Posterior vena cava (tissue), 2 donors: ENCODE measurements around the gene DCX. TPM values are rescaled to one million over a fixed set of nuclear protein-coding genes. Genes with fewer than 3 reads are reported as not detected.

Experiments used
- DNase-seq: peaks from one replicate; pipeline ENCODE4 v3.0.0-alpha.2; 2020; ENCODE audit warnings: low spot score
- intact Hi-C, 2 donors: fragments of 100-400 bp; cut with DNase I; formaldehyde crosslinking; loops; one replicate each; pipeline versions ENCODE4 v1.14.1 to v1.14.2; 2022 to 2023
- long read RNA-seq, 2 donors: library from polyadenylated mRNA; unstranded; transcript quantifications; one replicate each; pipeline ENCODE4 v2.0.0, GENCODE V29; 2020 to 2021
- total RNA-seq, 2 donors: library from RNA; stranded (reverse); fragmentation: NEBNext Ultra II Directional; extraction: Animal tissue kit (Norgen Biotek cat#: 25700); gene quantifications; one replicate each; pipeline ENCODE4 v1.2.1, GENCODE V29; 2021
- donor health status: DM: yes; HTN: yes; CAD: no.
- donor health status: DM: yes; HTN: yes; CAD: no.

DCX gene
- total RNA-seq, result under 1 TPM in 1 of 2 donors, not detected in 1; 0.10 TPM
- long read RNA-seq, donor 1, result 0 reads
- long read RNA-seq, donor 2, result 0 reads

- DNase-seq, result no peak
- intact Hi-C loops, result no loop called here
These were observed at the start of gene DCX for GRCh38 chrX:111411983-111412382. TSS of gene DCX (minus strand) at chrX:111412192. CDS start at chrX:111410398, 1,794 bp downstream.

DNA sequence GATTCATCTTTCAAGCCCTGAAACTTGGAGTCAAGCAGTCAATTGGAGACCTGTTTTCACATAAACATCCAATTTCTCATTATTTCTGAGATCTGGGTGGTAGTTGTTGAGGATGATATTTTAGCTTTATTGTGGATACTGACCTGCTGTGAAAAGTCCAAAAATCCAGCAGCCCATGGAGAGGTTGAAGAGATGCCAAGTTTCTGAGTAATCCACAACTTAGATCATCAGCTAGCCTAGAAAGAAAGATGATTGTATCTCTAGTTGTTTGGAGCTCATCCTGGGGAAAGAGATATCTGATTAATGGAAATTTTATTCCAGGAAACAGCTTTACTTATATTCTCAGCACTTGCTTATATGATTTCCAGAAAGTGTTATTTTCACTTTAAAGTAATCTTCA, 48.6 kb upstream of the DCX start:
- intact Hi-C loops, result no loop called here
- DNase-seq, result no peak

GRCh38 chrX:111447298-111447697, 35.3 kb upstream of the DCX start:
- no peak for DNase-seq
- intact Hi-C loops, result no loop called here

- DNase-seq, result no peak
- intact Hi-C loops, result no loop called here
These were observed 33.5 kb upstream of the DCX start for GRCh38 chrX:111445485-111445884.

DNA sequence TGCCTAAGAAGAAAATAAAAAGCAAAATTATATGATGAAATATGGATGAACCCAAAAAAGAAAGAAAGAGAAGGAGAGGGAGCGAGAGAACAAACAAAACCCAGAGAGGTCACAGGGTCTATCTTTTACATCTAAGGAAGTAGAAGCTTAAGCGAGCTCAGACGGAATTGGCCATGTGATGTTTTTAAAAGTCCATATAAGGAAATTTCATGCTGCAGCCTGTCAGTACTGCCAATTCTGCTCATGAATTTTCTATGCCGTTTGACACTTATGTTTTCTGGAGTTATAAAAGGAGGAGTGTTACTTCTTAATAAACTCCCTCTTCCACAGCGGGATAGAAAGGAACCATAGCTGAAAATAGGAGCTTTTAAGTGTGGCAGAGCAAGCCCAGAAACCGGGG, 32.9 kb upstream of the DCX start:
- intact Hi-C loops, result no loop called here
- no peak for DNase-seq

GRCh38 chrX:111443946-111444345, 32.0 kb upstream of the DCX start:
- no peak for DNase-seq
- intact Hi-C loops, result no loop called here

DNA sequence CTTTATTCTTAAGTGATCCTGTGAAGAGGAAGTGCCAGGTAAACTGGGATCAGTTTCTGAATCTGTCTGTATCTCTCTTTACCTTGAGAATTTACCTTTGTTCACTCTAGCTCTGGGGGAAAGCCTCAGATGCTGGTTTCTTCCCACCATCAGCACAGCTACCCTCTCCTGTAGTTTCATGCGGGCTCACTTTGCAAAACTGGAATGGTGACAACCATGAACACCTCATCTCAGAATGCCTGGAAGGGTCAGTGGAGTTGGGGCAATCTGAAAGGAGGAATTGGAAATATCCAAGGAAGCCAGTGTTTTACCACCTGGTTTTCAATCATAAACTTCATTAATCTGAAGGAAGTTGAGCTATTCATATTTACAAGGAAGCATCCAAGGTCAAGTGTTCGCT, 30.8 kb upstream of the DCX start:
- DNase-seq, result no peak

DNA sequence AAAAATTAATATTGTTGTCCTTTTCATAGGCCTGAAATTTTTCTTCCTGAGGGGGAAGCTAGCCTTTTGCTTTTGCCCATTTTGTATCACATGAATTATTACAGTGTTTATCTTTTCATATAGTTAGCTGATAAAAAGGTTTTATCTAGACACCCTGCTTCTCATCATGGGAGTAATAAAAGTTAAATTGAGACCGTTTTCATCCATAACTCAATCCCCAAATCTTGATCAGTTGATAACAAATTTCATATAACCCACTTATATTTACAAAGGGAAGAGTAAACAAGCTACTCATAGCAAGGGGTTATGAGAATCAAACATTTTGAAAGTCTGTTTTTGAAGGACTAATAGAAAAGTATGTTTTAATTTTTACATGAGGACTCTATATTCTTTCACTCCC, 23.5 kb upstream of the DCX start:
- intact Hi-C loops, result no loop called here
- no peak for DNase-seq

More for the DNA sequence above, 30.8 kb upstream of the DCX start:
- intact Hi-C loops, result no loop called here

DNA sequence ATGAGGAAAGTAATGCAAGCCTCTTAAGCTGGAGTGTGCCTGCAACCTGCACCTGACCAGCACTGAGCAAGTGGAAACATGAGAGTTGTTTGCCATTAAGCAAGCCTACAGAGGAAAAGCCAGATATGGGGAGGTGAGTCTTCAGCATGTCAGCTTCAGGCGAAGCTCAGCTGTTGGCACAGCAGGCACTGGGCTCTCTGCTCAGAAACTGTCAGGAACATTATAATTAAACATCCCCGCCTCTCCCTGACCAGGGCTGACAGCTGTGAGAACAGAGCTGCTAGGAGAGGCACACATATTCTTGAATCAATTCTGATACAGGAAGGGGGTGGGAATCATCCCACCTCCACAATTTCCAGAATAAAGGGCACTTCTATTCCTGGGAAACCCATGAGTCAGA, 19.0 kb upstream of the DCX start:
- no peak for DNase-seq
- intact Hi-C loops, result no loop called here

DNA sequence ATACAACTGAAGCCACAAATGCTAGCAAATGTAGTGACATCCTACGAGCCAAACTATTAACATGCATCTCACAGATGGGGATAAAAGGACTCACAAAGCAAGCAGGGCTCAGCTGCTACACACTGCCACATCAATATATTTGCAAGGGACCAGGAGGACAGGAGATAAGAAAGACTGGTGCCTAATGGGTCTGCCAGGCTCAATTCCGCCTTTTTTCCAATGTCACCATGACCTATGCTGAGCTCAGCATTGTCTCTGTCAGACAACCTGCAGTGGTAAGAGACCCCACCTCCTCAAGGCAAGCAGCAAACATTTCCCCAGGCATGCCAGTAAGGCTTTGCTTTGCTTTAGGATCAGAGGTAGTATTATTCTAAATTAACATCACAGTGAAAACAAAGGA, 435 bp downstream of the DCX start:
- DNase-seq, result no peak
- intact Hi-C loops, result no loop called here

DNA sequence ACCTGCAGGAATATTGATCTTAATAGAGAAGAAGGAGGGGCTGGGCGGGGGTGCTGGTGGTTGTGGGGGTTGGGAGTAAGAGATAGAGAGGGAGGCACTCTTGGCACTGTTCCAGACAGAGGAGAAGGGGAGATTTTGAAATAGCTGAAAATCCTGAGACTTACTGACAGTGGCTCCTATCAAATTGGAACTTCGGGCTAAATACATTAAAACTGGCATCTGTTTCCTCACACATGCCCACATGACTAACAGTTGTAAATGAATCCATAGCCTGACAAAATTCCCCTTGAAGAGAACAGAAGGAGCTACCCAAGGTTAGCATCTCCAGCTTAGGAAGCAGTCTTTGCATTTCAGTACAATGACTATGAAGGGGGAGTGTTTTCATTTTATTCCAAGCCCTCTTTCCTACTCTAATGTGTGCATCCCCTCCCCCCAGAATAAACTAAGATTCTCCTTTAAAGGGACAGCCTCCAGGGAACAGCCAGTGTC, 1.4 kb downstream of the DCX start:
- intact Hi-C loops, result no loop called here

DNA sequence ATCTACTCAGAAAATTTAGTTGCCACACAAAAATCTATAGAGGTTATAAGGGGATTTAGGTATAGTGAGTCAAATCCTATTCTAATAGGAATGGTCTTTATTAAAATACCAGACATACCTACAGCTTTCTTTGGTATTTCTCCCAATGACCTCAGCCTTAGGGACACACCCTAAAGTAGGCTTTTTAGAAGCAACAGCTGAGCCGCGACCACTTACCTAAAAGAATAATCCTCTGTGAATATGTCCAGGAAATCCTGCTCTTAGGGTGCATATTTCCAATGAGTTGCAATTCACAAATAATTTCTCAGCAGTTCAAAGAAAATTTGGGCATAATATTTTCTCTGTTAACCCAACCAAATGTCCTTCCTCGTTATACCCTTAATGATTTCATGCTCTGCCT, 2.7 kb downstream of the DCX start:
- no peak for DNase-seq
- intact Hi-C loops, result no loop called here

More for the DNA sequence above, 1.4 kb downstream of the DCX start:
- no peak for DNase-seq

- intact Hi-C loops, result no loop called here
- no peak for DNase-seq
These were observed 4.0 kb downstream of the DCX start for GRCh38 chrX:111407948-111408347.

DNA sequence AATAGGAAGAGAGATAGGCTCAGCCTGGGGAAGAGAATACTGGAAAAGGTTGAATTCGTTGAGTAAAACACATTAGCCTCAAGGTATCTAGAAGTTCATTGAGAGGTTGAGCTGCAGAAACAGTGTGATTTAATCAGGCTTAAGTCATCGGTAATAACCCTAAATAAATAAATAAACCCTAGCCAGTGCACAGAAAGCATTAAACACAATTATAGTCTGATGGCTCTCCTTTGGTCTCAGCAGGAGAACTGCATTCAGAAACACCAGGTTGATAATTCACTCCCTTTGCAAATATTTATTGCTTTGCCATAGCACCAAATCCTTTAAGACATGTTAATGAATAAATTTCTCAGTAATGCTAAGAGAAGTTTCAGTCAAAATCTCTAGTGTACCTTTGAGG, 9.6 kb downstream of the DCX start:
- intact Hi-C loops, result no loop called here
- no peak for DNase-seq

DNA sequence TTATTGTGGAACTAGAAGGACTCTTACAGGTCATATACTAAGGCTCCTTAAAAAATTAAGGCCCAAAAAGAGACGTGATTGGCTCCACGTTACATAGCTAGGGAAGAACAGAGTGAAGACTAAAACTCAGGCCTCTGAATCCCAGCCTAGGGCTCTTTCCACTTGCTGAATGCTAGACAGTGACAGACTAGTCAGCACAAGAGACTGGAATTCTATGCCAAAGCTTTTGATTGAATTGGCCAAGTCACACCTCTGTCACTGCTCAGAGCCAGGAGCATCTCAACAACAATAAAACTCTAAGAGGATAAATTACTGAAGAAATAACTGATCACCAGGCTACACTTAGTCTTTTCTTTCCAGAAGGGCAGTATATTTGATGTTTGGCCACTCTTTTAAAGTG, 16.8 kb downstream of the DCX start:
- no peak for DNase-seq

GRCh38 chrX:111394569-111394968, 17.4 kb downstream of the DCX start:
- no peak for DNase-seq
- intact Hi-C loops, result no loop called here

More for the DNA sequence above, 16.8 kb downstream of the DCX start:
- intact Hi-C loops, result no loop called here

GRCh38 chrX:111387470-111388070, 24.4 kb downstream of the DCX start:
- intact Hi-C loops, result no loop called here
- no peak for DNase-seq

DNA sequence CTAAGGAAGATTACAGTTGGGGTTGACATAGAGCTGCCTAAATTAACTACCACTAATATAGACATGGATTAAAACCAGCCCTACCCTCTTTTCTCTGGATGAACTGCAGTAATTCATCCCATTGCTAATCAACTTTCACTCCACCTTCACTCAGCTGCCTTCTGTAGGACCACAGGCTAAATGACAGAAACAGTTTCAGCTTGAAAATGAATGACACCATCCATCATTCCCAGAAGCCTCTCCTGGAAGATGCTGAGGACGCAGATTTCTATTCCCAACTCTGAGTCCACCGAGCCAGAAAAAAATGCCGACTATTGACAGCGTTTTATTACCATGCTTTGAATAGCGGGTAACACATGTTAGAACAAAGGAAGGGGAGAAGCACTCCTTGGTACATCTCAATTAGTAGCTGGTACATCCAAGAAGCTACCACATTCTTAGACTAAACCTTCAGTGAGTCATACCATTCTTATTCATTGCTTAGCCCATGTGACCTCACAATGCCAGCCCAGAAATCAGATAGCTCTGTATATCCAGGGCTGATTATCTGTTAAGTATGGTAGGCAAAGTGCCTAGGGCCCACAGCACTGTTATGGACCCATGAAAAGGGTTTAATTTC, 25.3 kb downstream of the DCX start:
- DNase-seq, result no peak
- intact Hi-C loops, result no loop called here

DNA sequence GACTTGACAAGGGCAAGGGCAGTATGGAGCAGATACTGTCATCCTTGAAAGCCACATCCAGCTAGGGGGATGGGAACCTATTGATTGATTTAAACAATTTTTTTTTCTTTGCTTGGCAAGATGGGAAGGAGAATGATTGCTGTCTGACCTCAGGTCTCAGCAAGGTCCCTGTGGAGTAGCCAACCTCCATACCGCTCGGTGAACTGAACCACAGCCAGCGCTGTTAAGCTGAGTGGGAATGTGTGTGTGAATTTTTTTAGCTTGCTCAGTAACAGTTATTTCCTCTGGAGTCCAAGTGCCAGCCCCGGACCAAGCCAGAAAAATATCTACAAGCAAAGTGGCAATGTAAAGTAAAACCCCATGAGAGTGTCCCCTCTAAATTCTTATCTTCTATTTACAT, 25.9 kb downstream of the DCX start:
- intact Hi-C loops, result no loop called here

DNA sequence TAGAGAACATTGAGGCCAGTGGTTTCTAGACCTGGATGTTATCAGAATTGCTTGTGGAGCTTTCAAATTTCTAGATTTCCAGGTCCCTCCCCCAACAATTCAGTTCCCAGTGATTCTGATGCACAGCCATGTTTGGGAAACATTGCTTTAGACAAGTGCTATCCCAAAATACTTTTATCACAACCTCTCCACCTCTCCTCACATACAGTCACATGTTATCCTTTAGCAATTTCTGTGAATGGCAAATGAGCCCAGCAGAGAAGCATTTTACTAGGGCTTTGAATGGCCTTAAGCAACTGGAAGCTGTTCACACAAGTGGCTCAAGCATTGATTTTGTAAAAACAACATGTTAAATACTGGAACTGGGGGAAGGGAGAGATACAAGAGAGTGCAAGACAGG, 29.7 kb downstream of the DCX start:
- intact Hi-C loops, result no loop called here

More for the DNA sequence above, 25.9 kb downstream of the DCX start:
- no peak for DNase-seq

DNA sequence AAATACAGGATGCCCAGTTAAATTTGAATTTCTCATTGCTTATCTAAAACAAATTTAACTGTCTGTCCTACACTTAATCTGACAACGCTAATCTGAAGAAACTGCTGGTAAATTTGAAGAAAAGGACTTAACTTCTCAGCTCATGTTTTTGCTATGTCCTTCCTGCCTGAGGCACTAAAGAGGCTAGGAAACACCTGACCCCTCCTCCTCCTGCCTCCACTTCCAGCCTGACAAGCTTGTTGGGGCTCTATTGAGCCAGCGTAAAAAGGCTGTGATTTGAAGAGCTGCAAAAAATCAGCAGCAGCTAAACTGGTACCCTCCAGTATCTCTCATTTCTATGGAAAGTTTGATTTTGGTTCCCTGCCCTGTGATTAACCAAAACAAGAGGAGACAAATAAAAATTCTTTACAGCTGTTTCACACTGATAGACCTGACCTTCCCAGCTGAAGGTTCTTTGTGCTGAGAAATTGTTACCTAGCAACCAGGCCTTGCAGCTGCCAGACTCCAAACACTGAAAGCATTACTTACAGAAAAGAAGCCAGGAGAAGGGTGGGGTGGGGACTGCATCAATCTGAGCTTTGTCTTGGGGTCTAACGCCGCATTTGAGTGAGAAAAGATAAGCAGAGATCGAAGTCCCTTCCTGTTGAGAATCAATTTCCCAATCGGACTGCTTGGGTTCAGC, 35.0 kb downstream of the DCX start:
- intact Hi-C loops, result no loop called here
- DNase-seq, result no peak

More for the DNA sequence above, 29.7 kb downstream of the DCX start:
- DNase-seq, result no peak
